Fibroblast of mammary gland (primary cell): ENCODE data around the gene ERFE.
A peak's percentile ranks its signal among the peaks of the same experiment; 100 is the strongest.

ENCODE experiments used
- DNase-seq: peaks from one replicate; pipeline ENCODE4 v3.0.0-alpha.2; 2010; ENCODE audit warnings: low read depth
- H3K4me3 ChIP-seq: 2 replicates; pipeline ENCODE4 v1.5.1; 2011; ENCODE audit warnings: low read depth, mild to moderate bottlenecking, low read length, moderate library complexity; ENCODE audit not compliant: control insufficient read depth
- CTCF ChIP-seq: conservative IDR thresholded peaks from 2 replicates; pipeline ENCODE4 v1.5.1; 2011; ENCODE audit warnings: low read depth, low read length, inconsistent platforms; ENCODE audit not compliant: control insufficient read depth, insufficient read depth

ERFE gene

GRCh38 chr2:238152771-238153688, 5.7 kb upstream of the ERFE start:
- no peak for DNase-seq
- no peak overlapping the region for H3K4me3 ChIP-seq
- no peak for TF ChIP-seq CTCF

- no peak for TF ChIP-seq CTCF
- no peak for DNase-seq
- H3K4me3 ChIP-seq: no peak overlapping the region
These were observed 4.2 kb upstream of the ERFE start for GRCh38 chr2:238154570-238154969.

GRCh38 chr2:238155051-238155760, 3.6 kb upstream of the ERFE start:
- no peak for TF ChIP-seq CTCF

GRCh38 chr2:238155761-238156694, 2.7 kb upstream of the ERFE start:
- no peak overlapping the region for H3K4me3 ChIP-seq
- no peak for DNase-seq
- no peak for TF ChIP-seq CTCF

More at GRCh38 chr2:238155051-238155760, 3.6 kb upstream of the ERFE start:
- peak; percentile 84 for DNase-seq
- no peak overlapping the region for H3K4me3 ChIP-seq

GRCh38 chr2:238157506-238158017, 1.2 kb upstream of the ERFE start:
- DNase-seq: no peak
- TF ChIP-seq CTCF: no peak
- H3K4me3 ChIP-seq: no peak overlapping the region

- no peak for DNase-seq
- TF ChIP-seq CTCF: no peak
- H3K4me3 ChIP-seq: no peak overlapping the region
These were observed 707 bp upstream of the ERFE start for GRCh38 chr2:238158018-238158508.
